Lung (tissue), 12 donors: ENCODE results near the gene ZFP62. TPM values are rescaled to one million over a fixed set of nuclear protein-coding genes. Genes with fewer than 3 reads are reported as not detected.

Source experiments
- ATAC-seq: fragments of 200-7000 bp; cut with Tn5 transposase; one replicate; pipeline ENCODE4 v1.9.1; 2020; ENCODE audit warnings: moderate number of reproducible peaks; ENCODE audit not compliant: insufficient read depth, low FRiP score
- DNase-seq, 3 donors: peaks; one replicate each; pipeline ENCODE4 v3.0.0-alpha.2; 2013 to 2017
- H3K27ac ChIP-seq, 2 donors: one replicate each; pipeline ENCODE4 v1.5.1; 2013; ENCODE audit warnings: mild to moderate bottlenecking in 2 of 2, moderate library complexity in 2 of 2, control low read depth in 1 of 2, inconsistent platforms in 1 of 2, low read depth in 1 of 2, low read length in 1 of 2
- H3K27me3 ChIP-seq, 3 donors: one replicate each; pipeline ENCODE4 v1.5.1; 2013; ENCODE audit warnings: low read length in 2 of 3; ENCODE audit not compliant: control insufficient read depth in 3 of 3, insufficient read depth in 3 of 3
- H3K36me3 ChIP-seq, 4 donors: one replicate each; pipeline ENCODE4 v1.5.1; 2013; ENCODE audit warnings: low read length in 4 of 4, mild to moderate bottlenecking in 1 of 4, moderate library complexity in 1 of 4; ENCODE audit not compliant: control insufficient read depth in 4 of 4, insufficient read depth in 4 of 4
- H3K4me1 ChIP-seq, 5 donors: one replicate each; pipeline ENCODE4 v1.5.1; 2013; ENCODE audit warnings: low read length in 5 of 5, mild to moderate bottlenecking in 2 of 5, moderate library complexity in 1 of 5; ENCODE audit not compliant: control insufficient read depth in 5 of 5, insufficient read depth in 5 of 5
- H3K4me3 ChIP-seq: one replicate; pipeline ENCODE4 v1.5.1; 2013; ENCODE audit warnings: mild to moderate bottlenecking, control low read depth, moderate library complexity
- H3K9ac ChIP-seq, 2 donors: one replicate each; pipeline ENCODE4 v1.5.1; 2013; ENCODE audit warnings: low read length in 2 of 2, control low read depth in 1 of 2; ENCODE audit not compliant: insufficient read depth in 1 of 2
- H3K9me3 ChIP-seq, 4 donors: one replicate each; pipeline ENCODE4 v1.5.1; 2013; ENCODE audit warnings: low read length in 3 of 4, mild to moderate bottlenecking in 1 of 4, moderate library complexity in 1 of 4; ENCODE audit not compliant: control insufficient read depth in 4 of 4, insufficient read depth in 3 of 4
- CTCF ChIP-seq: IDR thresholded peaks from 2 replicates; pipeline ENCODE4 v1.5.1; 2012; ENCODE audit warnings: mild to moderate bottlenecking; ENCODE audit errors: control extremely low read depth, extremely low read depth
- WGBS, 2 donors: extraction: QIAGEN DNeasy Blood & Tissue Kit; methylation state at CpG; one replicate each; pipeline ENCODE4 v1.1.7; 2013; 5-methylcytosine and 5-hydroxymethylcytosine counted together
- polyA plus RNA-seq, 2 donors: library from polyadenylated mRNA; stranded (reverse); fragments of 200-250 nt; gene quantifications; one replicate each; pipeline ENCODE4 v1.2.1, GENCODE V29; 2013
- total RNA-seq, 2 donors: library from RNA; depleted of rRNA in 1 of 2; stranded (reverse); fragments of >200 nt in 1 of 2; gene quantifications; one replicate each; pipeline ENCODE4 v1.2.1, GENCODE V29; 2014 to 2021
- donor health status: control.
- donor health status: control.
- donor health status: Bipolar disorder and iron deficiency.
- donor health status: healthy.
- donor health status: DM: yes; HTN: yes; CAD: no.

The ZFP62 gene
- total and polyA plus RNA-seq, 4 donors = 9.6 to 31.2 (median 20.0) TPM

DNA sequence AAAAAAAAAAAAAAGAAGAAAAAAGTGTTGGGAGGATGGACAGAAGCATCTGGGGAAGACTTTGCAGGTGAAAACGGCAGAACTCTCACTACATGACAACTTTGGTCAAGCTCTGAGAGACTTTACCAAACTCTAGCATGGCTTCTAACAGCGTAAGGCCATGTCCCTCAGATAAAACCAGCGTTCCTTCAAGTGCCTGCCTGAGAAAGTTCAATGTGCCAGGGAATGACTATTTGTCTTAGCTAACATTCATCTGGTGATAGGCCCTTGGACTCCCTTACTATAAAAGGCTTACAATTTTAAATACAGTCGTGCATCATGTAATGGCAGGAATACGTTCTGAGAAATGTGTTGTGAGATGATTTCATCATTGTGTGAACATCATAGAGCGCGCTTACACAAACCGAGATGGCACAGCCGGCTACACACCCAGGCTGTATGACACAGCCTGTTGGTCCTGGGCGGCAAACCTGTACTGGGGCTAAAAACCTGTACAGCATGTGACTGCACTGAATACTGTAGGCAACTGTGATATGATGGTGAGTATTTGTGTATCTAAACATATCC, 14.9 kb upstream of the ZFP62 start:
- Histone ChIP-seq H3K4me1 (no peaks in the 10 kb centered on the region), H3K27me3 (no peaks in the 10 kb centered on the region), H3K36me3 (no peaks in the 10 kb centered on the region), H3K4me3 (no peak overlapping the region), H3K9ac (no peak overlapping the region), H3K9me3 (peaks cover 0 to 1% (median 0%) of the 10 kb centered on the region in 4 donors), H3K27ac (no peak overlapping the region)
- TF ChIP-seq CTCF = no peak
- no peak for ATAC-seq
- 81 to 90% methylated on average over 10 of the region's 10 CpGs for WGBS, 2 donors
- DNase-seq = no peak

DNA sequence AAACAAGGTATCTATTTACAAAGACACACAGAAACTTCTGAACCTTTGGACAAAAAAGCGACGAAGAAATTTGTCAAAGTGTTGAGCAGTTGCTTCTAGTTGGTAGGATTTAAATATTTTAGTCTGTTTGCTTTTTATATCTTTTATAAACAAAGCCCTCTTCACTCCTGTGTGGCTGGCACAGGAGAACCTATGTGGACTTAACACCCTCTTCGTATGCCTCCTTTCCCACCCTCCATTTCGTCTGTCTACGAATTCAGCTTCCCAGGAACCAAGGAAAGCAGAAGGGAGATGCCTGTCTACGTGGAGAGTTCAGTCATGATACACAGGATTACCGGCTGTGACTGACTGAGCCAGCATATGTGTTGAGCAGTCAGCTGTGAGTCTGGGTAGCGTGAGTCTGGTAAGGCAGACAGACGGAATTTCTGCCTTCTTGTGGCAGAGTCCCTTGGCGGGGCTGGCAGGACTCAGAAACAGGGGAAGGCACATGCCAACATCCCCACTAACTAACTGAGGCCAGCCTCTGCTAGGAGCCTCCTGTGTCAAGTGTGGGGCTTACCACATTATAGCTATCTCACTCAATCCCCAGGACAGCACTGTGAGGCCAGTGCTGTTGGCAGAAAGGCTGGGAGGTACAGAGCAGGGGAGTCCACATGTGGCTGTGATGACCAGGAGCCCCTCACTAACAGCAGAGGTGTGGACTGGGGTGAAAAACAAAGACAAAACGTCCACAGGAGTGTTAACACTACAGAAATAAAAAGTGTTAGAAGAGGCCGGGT, 13.9 kb upstream of the ZFP62 start:
- H3K27me3 ChIP-seq = no peaks in the 10 kb centered on the region
- no peak overlapping the region for H3K4me3 ChIP-seq
- no peak overlapping the region for H3K9ac ChIP-seq
- peaks cover 0 to 1% (median 0%) of the 10 kb centered on the region in 4 donors for H3K9me3 ChIP-seq
- ATAC-seq (no peak), DNase-seq (no peak)
- H3K36me3 ChIP-seq = no peaks in the 10 kb centered on the region
- 77 to 93% methylated on average over 12 of the region's 12 CpGs for WGBS, 2 donors
- H3K27ac ChIP-seq = no peak overlapping the region
- no peaks in the 10 kb centered on the region for H3K4me1 ChIP-seq
- no peak for TF ChIP-seq CTCF

DNA sequence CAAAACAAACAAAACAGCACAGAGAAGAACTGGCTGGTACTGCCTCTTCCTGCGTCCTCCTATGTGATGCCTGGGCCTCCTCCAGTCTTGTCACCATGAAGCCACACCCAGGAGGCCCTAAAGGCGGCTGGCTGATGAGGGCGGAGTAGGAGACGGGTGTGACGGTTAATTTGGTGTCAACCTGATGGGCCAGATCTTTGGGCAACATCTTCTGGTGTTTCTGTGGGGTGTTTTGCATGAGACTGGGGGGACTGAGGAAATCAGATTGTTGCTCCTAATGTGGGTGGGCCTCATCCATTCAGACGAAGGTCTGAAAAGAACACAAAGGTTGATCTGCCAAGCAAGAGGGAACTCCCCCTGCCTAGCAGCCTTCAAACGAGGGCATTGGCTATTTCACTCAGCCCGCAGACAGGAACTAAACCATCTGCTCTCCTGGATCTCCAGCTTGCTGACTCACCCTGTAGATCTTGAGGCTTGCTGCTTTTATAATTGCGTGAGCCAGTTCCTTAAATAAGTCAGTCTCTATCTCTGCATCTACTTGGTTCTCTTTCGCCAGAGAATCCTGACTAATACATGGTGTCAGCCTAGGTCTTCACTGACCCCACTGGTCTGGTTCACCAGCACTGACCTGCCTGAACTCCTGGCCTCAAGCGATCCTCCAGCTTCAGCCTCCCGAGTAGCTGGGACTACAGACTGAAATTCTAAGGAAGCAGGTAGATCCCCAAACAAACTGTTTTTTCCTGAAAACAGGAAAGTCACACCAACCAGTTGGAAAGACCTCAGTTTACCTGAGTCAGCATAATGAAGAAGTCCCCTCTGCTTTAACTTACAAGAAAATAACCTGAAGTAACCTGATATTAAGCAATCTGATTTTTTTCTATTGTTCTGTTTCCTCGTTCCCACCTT, 12.8 kb upstream of the ZFP62 start:
- peaks cover 0 to 1% (median 0%) of the 10 kb centered on the region in 4 donors for H3K9me3 ChIP-seq
- 63 to 65% methylated on average over 13 of the region's 13 CpGs for WGBS, 2 donors
- ATAC-seq (peak; percentile 66), DNase-seq (no peak)
- no peaks in the 10 kb centered on the region for H3K4me1 ChIP-seq
- H3K4me3 ChIP-seq = no peak overlapping the region
- H3K27ac ChIP-seq = peak overlapping the region in 1 of 2 donors; percentile 67
- no peaks in the 10 kb centered on the region for H3K36me3 ChIP-seq
- no peak for TF ChIP-seq CTCF
- H3K9ac ChIP-seq = no peak overlapping the region
- H3K27me3 ChIP-seq = no peaks in the 10 kb centered on the region
